IPS-18c (cell line): Measurements from ENCODE around the gene SERPINB10.
"Not testable (repeated sequence)": the region's sequence is repeated elsewhere in the genome, so short reads cannot be mapped to it uniquely, and the experiment has no call there.

ENCODE experiments used
- H3K4me3 ChIP-seq: 2 replicates; pipeline ENCODE4 v1.7.0; 2013; ENCODE audit warnings: low read depth, mild to moderate bottlenecking, low read length, moderate library complexity; ENCODE audit not compliant: insufficient read depth
- H3K9me3 ChIP-seq: one replicate; pipeline ENCODE4 v1.6.1; 2013; ENCODE audit warnings: mild to moderate bottlenecking, low read length, moderate library complexity; ENCODE audit not compliant: control insufficient read depth, insufficient read depth

The SERPINB10 gene

DNA sequence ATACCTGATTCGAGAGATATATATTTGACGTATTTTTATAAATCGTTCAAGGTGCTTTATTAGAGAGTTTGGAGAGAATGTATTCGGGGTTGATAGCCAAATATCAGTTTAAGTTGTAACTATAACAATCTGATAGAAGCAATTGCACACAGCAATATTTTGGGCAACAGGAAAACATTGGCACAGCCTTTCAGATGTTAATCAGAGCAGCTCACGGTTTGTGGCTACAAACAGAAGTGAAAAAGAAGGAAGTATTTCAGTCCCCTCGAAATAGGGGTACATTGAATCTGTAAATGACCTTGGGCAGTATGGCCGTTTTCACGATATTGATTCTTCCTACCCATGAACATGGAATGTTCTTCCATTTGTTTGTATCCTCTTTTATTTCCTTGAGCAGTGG is 20.6 kb downstream of the SERPINB10 start:
- Histone ChIP-seq H3K4me3 (no peak overlapping the region), H3K9me3 (no peaks in the 10 kb centered on the region)

DNA sequence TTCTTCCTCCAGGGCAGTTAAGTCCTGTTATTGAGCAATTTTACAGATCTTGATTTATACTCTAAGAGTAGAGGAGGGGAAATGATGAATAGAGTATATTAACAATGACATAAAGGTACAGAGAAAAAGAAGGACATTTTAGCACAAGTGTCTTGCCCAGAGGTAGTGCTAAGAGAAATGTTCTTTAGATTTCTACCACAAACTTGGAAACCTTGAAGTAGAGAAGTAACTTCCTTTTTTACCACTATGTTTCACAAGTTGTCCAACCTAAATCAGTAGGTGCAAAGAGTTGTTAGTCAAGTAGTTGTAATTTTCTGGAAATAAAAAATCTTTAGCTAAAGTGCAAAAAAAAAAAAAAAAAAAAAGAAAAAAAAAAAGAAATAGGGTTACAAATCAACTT is 21.6 kb downstream of the SERPINB10 start:
- H3K9me3 ChIP-seq, H3K4me3 ChIP-seq: not testable (repeated sequence)

DNA sequence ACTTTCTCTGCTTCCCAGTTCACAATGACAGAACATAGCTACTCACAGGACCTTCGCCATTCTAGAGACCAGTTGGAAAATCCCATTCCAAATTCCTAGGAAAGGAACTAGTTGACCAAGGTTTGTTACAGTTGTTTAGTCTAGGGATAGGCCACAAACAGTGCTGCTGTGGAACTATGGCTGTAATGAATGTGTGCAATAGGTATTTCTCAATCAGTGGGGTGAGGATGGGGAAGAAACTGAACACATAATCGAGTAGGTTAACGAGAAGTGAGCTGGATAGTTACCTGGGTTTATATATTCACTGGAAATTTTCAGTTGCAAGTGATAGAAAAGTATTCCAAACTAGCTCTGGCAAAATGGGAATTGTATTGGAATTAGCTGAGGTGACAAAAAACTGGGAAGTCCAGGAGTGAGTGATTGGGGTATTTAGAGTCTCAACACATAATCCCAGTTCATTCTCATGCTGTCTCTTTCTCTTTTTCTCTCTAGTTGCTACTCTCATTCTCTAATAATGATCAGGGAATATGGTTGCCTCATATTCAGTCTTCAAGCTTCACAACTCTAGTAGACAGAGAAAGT is 23.1 kb downstream of the SERPINB10 start:
- no peaks in the 10 kb centered on the region for H3K9me3 ChIP-seq
- H3K4me3 ChIP-seq: no peak overlapping the region

DNA sequence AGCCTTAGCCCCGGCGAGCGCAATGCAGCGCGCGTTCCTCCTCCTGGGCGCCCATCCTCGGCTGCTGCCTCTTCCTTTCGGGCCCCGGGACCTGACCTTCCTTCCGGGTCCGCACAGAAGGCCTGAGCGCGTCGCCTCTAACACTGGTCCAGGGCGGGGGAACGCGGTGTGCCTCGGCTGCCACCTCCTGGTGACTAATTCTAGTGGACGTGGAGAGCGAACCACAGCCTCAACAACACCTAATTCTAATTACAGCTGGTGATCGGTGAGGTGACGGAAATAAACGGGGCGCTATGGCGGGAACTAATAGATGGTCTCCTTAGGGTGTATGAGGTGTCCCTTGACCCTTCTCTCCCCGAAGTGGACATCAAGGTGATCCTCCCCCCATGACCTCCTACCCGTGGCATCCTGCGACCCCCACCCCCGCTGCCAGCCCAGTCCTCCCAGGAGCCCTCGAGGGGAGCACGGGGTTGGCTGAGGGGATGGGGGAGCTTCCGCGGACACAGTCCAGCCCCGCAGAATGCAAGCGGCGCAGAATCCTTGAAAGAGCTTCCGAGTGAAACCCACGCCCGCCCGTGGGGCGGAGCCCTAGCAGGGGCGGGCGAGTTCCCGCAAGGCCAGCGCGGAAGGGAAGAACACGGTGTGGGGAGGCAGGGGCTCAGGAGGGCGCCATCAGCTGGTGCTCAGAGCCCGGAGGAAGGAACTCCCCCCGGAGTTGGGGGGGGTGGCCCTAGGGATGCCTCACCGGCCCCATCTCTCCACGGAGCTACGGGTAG is 28.6 kb downstream of the SERPINB10 start:
- no peaks in the 10 kb centered on the region for H3K9me3 ChIP-seq
- H3K4me3 ChIP-seq: peak overlapping the region; percentile 40

DNA sequence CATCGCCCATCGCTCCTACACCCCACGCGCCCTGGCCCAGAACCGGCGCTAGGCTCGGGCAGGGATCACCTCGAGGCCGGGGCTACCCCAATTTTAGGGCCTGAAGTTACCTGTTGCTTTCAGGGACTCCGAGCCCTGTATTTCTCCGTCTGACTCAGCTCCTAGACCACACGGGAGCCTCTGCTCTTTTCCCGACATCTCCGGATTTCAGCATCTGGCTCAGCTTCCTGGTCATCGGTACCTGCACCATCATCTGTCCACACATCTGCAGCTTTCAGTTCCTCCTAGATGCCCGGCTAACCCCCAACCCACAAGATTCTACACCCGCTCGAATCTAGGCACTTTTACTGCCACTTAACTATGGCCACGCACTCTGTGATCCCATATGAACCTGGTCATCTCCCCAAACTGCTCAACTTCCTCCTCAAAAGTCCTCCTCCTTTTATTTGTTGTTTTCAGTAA is 29.2 kb downstream of the SERPINB10 start:
- peak overlapping the region; percentile 40 for H3K4me3 ChIP-seq
- no peaks in the 10 kb centered on the region for H3K9me3 ChIP-seq

DNA sequence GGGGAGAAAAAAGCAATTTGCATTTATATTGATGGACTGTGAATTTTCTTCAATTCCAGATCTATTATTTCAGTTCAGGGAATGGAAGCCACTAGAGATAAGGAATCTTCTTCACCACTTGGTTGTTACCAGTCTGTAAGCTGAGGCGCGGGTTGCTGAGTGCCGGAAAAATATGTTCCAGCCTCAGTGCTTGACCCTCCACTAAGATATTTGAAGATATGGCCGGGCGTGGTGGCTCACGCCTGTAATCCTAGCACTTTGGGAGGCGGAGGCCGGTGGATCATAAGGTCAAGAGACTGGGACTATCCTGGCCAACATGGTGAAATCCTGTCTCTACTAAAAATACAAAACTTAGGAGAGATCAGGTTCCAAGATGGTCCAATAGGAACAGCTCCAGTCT is 32.2 kb downstream of the SERPINB10 start:
- Histone ChIP-seq H3K4me3 (no peak overlapping the region), H3K9me3 (no peaks in the 10 kb centered on the region)

DNA sequence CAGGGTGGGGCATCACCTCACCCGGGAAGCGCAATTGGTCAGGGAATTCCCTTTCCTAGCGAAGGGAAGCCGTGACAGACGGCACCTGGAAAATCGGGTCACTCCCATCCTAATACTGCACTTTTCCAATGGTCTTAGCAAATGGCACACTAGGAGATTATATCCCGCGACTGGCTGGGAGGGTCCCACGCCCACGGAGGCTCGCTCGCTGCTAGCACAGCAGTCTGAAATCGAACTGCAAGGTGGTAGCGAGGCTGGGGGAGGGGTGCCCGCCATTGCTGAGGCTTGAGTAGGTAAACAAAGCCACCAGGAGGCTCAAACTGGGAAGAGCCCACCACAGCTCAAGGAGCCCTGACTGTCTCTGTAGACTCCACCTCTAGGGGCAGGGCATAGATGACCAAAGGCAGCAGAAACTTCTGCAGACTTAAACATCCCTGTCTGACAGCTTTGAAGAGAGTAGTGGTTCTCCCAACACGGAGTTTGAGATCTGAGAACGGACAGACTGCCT is 32.8 kb downstream of the SERPINB10 start:
- not testable (repeated sequence) for H3K9me3 ChIP-seq, H3K4me3 ChIP-seq

DNA sequence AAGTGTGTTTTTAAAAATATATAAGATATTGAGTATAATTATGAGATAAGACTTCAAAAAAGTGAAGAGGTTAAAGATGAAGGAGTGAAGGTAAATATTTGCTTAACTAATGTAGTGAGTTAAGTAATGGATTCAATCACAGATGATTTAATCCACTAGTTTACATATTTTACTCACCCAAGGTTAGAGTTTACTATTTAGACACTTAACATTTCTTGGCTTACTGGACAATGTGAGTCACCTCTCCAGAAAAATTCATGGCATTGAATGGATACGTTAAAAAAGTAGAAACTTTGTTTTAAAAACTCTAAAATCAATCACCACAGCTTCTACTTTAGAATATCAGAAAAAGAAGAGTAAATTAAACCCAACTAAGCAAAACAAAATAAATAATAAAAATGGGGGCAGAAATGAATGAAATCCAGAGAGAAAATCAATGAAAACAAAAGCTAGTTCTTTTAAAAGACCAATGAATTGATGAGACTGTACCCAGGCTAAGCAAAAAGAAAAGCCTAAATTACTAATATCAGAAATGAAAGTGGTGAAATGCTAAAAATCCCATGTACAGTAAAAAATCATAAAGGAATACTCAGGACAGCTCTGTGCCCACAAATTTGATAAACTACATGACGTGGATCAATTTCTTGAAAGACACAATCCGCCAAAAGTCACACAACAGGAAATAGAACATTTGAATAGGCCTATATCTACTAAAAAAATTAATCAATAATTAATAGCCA is 39.5 kb downstream of the SERPINB10 start:
- Histone ChIP-seq H3K9me3 (no peaks in the 10 kb centered on the region), H3K4me3 (no peak overlapping the region)

DNA sequence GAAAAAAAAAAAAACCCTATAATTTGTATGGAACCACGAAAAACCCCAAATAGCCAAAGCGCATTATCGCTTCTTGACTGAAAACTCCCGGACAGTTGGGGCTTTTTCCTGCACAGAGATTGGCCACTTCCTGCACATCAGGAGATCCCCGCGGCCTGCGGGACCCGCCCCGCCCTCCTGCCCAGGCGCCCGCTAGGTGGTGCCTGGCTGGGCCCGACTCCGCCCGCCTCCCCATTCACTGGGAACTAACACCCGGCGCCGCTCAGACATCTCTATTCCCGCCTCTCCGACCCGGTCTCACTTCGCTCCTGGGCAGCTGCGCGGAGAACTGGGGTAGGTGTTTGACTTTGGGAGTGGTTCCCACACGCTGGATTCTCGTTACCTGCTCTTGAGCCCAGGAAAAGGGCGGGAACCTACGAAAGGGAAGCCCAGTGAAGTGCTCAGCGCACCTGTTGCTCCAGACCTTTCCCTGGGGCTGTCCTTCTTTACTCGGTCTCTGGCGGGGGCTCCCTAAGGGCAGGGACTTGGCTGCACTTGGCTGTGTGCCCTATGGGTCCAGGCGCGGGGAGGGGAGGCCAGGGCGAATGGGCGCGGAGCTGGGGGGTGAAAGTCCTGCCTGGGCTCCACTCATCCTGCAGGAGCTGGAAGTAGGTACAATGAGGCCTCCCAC is 41.4 kb downstream of the SERPINB10 start, which contains the start of gene HMSD:
Gene HMSD (plus strand): TSS at position 234 of the 670 bp plus-strand sequence. CDS start 4,155 bp downstream, outside the sequence.
- Histone ChIP-seq H3K4me3 (peak within 1 kb of the TSS; percentile 43), H3K9me3 (no peaks in the 10 kb centered on the region)

DNA sequence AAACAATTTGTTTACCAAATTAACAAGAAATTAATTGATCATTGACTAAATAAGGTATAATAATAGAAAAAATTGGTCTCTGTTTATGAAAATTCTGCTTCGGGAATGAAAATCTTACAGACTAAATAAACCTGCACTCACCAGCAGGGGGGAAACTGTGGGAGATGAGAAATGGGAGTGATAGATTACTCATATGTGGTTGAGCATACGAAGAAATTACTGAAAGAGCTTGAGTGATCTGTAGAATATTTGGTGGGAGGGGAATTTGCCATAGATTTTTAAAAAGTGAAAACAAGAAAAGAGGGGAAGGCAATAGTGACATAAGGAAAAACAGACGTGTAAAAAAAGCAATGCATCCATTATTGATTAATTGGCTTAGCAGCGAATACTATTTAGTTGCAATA is 43.5 kb downstream of the SERPINB10 start:
- Histone ChIP-seq H3K4me3 (no peak overlapping the region), H3K9me3 (no peaks in the 10 kb centered on the region)

DNA sequence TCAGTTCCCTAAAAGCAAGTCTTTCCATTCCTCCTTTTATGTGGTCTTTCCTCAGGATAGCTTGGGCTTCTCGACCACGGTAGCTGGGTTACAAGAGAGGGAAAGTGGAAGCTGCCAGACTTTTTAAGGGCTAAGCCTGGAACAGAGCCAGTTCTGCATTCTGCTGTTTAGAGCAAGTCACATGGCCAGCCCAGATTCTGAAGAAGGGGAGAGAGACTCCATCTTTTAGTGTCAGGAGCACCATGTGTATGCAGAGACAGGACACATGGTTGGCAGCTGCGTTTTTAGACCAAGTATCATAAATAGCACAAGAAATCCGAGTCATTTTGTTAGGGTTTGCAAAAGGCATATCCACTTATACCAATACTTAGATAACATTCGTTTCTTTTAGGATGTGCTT is 46.1 kb downstream of the SERPINB10 start:
- Histone ChIP-seq H3K4me3 (no peak overlapping the region), H3K9me3 (no peaks in the 10 kb centered on the region)

DNA sequence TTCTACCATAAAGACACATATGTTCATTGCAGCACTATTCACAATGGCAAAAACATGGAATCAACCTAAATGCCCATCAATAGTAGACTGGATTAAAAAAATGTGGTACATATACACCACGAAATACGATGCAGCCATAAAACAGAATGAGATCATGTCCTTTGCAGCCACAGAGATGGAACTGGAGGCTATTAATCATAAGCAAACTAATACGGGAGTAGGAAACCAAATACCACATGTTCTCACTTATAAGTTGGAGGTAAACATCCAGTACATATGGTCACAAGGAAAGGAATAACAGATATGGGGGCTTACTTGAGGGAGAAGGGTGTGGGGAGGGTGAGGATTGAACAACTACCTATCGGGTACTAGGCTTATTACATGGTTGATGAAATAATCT is 49.0 kb downstream of the SERPINB10 start:
- no peak overlapping the region for H3K4me3 ChIP-seq

DNA sequence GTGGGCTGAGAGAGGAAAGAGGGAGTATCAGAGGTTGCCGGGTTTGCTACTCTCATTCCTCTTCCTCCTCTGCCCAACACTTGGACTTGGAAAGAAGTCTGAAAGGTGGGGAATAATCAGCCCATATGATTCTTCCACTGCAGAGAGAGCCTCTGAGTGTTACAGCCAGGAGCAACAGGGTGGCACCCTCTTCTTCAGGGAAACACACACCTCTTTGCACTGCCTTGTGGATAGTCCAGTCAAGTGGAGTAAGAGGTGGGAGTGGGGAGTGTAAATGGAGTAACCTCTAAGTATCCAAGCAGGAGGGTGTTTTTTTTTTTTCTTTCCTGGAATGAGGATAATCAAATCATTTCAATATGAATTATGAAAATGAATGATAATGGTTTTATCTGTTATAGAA is 53.1 kb downstream of the SERPINB10 start:
- no peak overlapping the region for H3K4me3 ChIP-seq
- no peaks in the 10 kb centered on the region for H3K9me3 ChIP-seq

More for the DNA sequence above, 49.0 kb downstream of the SERPINB10 start:
- no peaks in the 10 kb centered on the region for H3K9me3 ChIP-seq

DNA sequence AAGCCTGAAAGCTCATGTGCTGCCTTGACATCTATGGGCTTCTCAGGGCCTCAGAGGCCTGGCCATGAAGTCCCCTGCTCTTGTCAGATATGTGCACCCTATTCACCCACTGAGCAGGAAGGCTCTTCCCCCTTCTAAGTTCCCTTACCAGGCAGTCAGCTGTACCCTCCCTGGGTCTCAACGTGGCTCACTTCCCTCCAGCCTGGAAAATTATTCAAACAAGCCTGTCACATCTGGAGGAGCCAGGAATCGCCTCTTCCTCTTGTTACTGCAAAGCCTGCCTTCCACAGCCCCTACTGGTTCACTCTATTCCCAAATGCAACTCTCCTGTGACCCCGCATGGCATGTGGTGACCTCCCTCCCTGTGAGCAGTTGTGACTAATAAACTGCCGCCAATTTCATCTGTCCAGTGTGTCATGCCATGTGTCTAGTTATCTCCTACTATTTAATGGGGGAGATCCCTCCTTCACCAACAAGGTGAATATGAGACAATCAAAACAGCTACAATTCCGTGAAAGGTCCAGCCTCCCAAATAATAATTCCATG is 53.8 kb downstream of the SERPINB10 start:
- no peak overlapping the region for H3K4me3 ChIP-seq

DNA sequence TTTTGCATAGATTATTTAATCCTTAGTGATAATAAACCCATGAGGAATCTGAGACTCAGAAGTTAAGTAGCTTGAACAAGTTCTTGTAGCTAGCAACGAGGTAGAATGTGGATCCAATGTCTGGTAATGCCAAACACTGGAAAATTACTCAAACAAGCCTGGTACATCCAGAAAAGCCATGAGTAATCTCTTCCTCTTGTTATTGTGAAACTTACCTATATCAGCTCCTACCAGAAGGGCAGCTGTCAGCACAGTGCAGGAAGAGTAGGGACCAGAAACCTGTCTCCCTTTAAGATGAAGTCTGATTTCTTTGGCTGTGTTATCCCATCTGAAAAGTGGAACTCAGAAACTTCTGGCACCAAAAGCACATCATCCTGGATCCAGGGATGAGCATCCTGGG is 54.4 kb downstream of the SERPINB10 start:
- Histone ChIP-seq H3K9me3 (no peaks in the 10 kb centered on the region), H3K4me3 (no peak overlapping the region)

More for the DNA sequence above, 53.8 kb downstream of the SERPINB10 start:
- no peaks in the 10 kb centered on the region for H3K9me3 ChIP-seq

DNA sequence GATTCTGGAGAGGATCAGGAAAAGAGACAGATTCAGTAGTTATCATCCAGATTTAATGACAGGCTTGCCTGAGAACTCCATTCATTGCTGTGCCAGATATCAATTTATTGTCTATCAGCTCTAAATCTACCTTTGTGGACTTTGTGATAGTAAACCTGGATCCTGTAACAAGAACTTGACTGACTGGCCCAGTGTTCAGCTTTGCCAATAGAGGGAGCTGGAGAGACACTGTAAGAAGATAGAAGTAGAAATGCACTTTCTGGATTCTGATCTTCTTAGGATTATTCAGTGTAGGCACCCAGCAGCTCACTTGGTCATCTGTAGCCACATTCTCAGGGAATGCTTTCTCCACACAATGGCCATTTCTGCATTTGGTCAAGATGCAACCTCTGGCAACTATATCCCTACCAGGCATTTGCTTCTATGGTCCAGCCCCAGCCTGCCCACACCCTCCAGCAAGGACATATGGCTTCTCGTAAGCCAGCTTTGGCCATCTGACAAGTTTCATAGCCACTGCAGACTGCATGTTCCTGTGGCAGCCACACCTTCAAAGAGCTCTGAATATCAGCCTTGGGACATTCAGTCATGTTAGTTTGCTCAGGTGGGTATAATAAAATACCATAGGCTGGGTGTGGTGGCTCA is 56.0 kb downstream of the SERPINB10 start:
- Histone ChIP-seq H3K9me3 (no peaks in the 10 kb centered on the region), H3K4me3 (no peak overlapping the region)

DNA sequence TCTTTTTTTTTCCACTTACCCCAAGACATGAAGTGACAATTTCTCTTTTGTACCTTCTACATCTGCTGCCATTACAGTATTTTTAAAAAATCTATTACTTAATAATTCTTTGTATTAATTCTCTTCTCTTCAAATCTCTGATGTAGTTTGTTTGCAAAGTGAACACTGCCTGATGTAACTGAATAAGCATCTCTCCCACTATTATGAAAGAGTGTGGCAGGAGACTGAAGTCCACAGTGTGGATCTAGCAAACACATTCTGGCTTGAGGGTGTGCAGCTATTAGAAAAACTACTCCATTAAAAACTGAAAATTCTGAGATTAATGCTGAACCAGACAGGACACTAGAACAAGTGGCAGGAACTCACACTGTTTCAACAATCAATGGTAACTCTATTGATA is 57.1 kb downstream of the SERPINB10 start:
- H3K9me3 ChIP-seq: no peaks in the 10 kb centered on the region
- H3K4me3 ChIP-seq: no peak overlapping the region
